CD4-positive, CD25-positive, alpha-beta regulatory T cell (primary cell): ENCODE results near the gene TRAF3IP1. TPM values are rescaled to one million over a fixed set of nuclear protein-coding genes. Genes with fewer than 3 reads are reported as not detected.
"Not testable (repeated sequence)": the region's sequence is repeated elsewhere in the genome, so short reads cannot be mapped to it uniquely, and the experiment has no call there.

Experiments used
- ATAC-seq, 2 donors: fragments of 150-1000 bp; cut with Tn5 transposase; one replicate each; pipeline ENCODE4 v1.10.0; 2021; ENCODE audit warnings: low read depth in 2 of 2, moderate number of reproducible peaks in 2 of 2, moderate library complexity in 1 of 2
- DNase-seq, 3 donors: peaks; one replicate each; pipeline versions ENCODE4 v3.0.0 to v3.0.0-alpha.2; 2012 to 2022; ENCODE audit warnings: mixed read lengths in 1 of 3
- H3K27ac ChIP-seq: one replicate; pipeline ENCODE4 v1.7.0; 2013; ENCODE audit warnings: mild to moderate bottlenecking, low read length; ENCODE audit not compliant: insufficient read depth, poor library complexity, severe bottlenecking
- H3K27me3 ChIP-seq: one replicate; pipeline ENCODE4 v1.7.0; 2013; ENCODE audit warnings: low read length; ENCODE audit not compliant: control insufficient read depth, insufficient read depth
- H3K36me3 ChIP-seq: one replicate; pipeline ENCODE4 v1.7.0; 2013; ENCODE audit warnings: mild to moderate bottlenecking, low read length, moderate library complexity; ENCODE audit not compliant: control insufficient read depth, insufficient read depth
- H3K4me1 ChIP-seq: 2 replicates; pipeline ENCODE4 v1.7.0; 2013; ENCODE audit warnings: mild to moderate bottlenecking, low read length; ENCODE audit not compliant: insufficient read depth, control insufficient read depth, poor library complexity, severe bottlenecking
- H3K4me3 ChIP-seq: one replicate; pipeline ENCODE4 v1.7.0; 2013; ENCODE audit warnings: low read depth, mild to moderate bottlenecking, low read length, moderate library complexity
- H3K9me3 ChIP-seq, 2 experiments: 1 replicate in 1 of 2; 2 replicates in 1 of 2; pipeline ENCODE4 v1.7.0; 2013; ENCODE audit warnings: low read length in 2 of 2, mild to moderate bottlenecking in 1 of 2, moderate library complexity in 1 of 2; ENCODE audit not compliant: control insufficient read depth in 2 of 2
- H3K27ac Mint-ChIP-seq, 3 donors: one replicate each; pipeline ENCODE4 v1.8.0; 2020 to 2022; ENCODE audit warnings: mild to moderate bottlenecking in 3 of 3, mixed read lengths in 3 of 3, moderate library complexity in 2 of 3
- H3K27me3 Mint-ChIP-seq: one replicate; pipeline ENCODE4 v1.8.0; 2022; ENCODE audit warnings: mild to moderate bottlenecking, mixed read lengths
- H3K36me3 Mint-ChIP-seq: one replicate; pipeline ENCODE4 v1.8.0; 2020; ENCODE audit warnings: mixed read lengths
- H3K4me1 Mint-ChIP-seq, 4 donors: one replicate each; pipeline ENCODE4 v1.8.0; 2020 to 2022; ENCODE audit warnings: mixed read lengths in 4 of 4, mild to moderate bottlenecking in 1 of 4
- H3K4me3 Mint-ChIP-seq, 4 donors: one replicate each; pipeline ENCODE4 v1.8.0; 2020 to 2022; ENCODE audit warnings: mild to moderate bottlenecking in 4 of 4, mixed read lengths in 4 of 4, moderate library complexity in 3 of 4
- H3K9me3 Mint-ChIP-seq, 7 donors: one replicate each; pipeline ENCODE4 v1.8.0; 2020 to 2022; ENCODE audit warnings: mixed read lengths in 7 of 7, mild to moderate bottlenecking in 3 of 7, moderate library complexity in 2 of 7
- polyA plus RNA-seq, 4 donors: library from polyadenylated mRNA; unstranded; fragments of 300-500 nt; fragmentation: Illumina TruSeq; gene quantifications; one replicate each; pipeline ENCODE4 v1.2.3, GENCODE V29; 2021
- total RNA-seq: library from RNA; stranded (reverse); gene quantifications from one replicate; pipeline ENCODE4 v1.2.3, GENCODE V29; 2022

The TRAF3IP1 gene
- total and polyA plus RNA-seq, 5 donors from 2014 or later = 3.1 to 9.9 (median 3.5) TPM

GRCh38 chr2:238306672-238306998, 13.7 kb upstream of the TRAF3IP1 start:
- H3K4me1 Mint-ChIP-seq = no peaks in the 10 kb centered on the region
- Histone ChIP-seq H3K36me3 (no peaks in the 10 kb centered on the region), H3K27ac (no peak overlapping the region), H3K4me1 (no peaks in the 10 kb centered on the region), H3K27me3 (peaks cover 3% of the 10 kb centered on the region), H3K4me3 (no peak overlapping the region), H3K9me3 (no peaks in the 10 kb centered on the region)
- no peak for ATAC-seq
- H3K36me3 Mint-ChIP-seq = no peaks in the 10 kb centered on the region
- H3K27ac Mint-ChIP-seq = no peak overlapping the region
- H3K27me3 Mint-ChIP-seq = peaks cover 22% of the 10 kb centered on the region
- H3K4me3 Mint-ChIP-seq = no peak overlapping the region
- DNase-seq = no peak
- no peaks in the 10 kb centered on the region for H3K9me3 Mint-ChIP-seq

GRCh38 chr2:238308177-238308576, 12.1 kb upstream of the TRAF3IP1 start:
- Mint-ChIP-seq H3K9me3 (no peaks in the 10 kb centered on the region), H3K4me1 (no peaks in the 10 kb centered on the region), H3K27ac (peak overlapping the region in 1 of 3 donors; percentile 83), H3K27me3 (peaks cover 12% of the 10 kb centered on the region), H3K36me3 (no peaks in the 10 kb centered on the region), H3K4me3 (no peak overlapping the region)
- Histone ChIP-seq H3K27me3 (no peaks in the 10 kb centered on the region), H3K9me3 (no peaks in the 10 kb centered on the region), H3K36me3 (no peaks in the 10 kb centered on the region), H3K27ac (no peak overlapping the region), H3K4me3 (no peak overlapping the region), H3K4me1 (no peaks in the 10 kb centered on the region)
- DNase-seq = no peak
- ATAC-seq = no peak

GRCh38 chr2:238310721-238311120, 9.6 kb upstream of the TRAF3IP1 start:
- not testable (repeated sequence) for H3K4me1 Mint-ChIP-seq, H3K4me3 Mint-ChIP-seq, H3K9me3 Mint-ChIP-seq, H3K9me3 ChIP-seq, H3K36me3 Mint-ChIP-seq, H3K27ac ChIP-seq, ATAC-seq, H3K27ac Mint-ChIP-seq, DNase-seq, H3K27me3 ChIP-seq, H3K4me1 ChIP-seq, H3K4me3 ChIP-seq, H3K36me3 ChIP-seq
- peaks cover 10% of the 10 kb centered on the region for H3K27me3 Mint-ChIP-seq

- ATAC-seq (no peak), DNase-seq (no peak)
- no peak overlapping the region for H3K27ac Mint-ChIP-seq
- H3K9me3 Mint-ChIP-seq = no peaks in the 10 kb centered on the region
- H3K4me3 Mint-ChIP-seq = no peak overlapping the region
- Histone ChIP-seq H3K4me3 (no peak overlapping the region), H3K36me3 (no peaks in the 10 kb centered on the region), H3K4me1 (no peaks in the 10 kb centered on the region), H3K27me3 (peaks cover 3% of the 10 kb centered on the region), H3K9me3 (no peaks in the 10 kb centered on the region), H3K27ac (no peak overlapping the region)
- H3K4me1 Mint-ChIP-seq = no peaks in the 10 kb centered on the region
- no peaks in the 10 kb centered on the region for H3K36me3 Mint-ChIP-seq
- H3K27me3 Mint-ChIP-seq = peaks cover 21% of the 10 kb centered on the region
Observed at GRCh38 chr2:238313289-238313990, 6.9 kb upstream of the TRAF3IP1 start.

- Histone ChIP-seq H3K9me3 (no peaks in the 10 kb centered on the region), H3K36me3 (no peaks in the 10 kb centered on the region), H3K27me3 (peaks cover 3% of the 10 kb centered on the region), H3K4me1 (no peaks in the 10 kb centered on the region), H3K4me3 (no peak overlapping the region), H3K27ac (no peak overlapping the region)
- ATAC-seq (no peak), DNase-seq (no peak)
- Mint-ChIP-seq H3K9me3 (no peaks in the 10 kb centered on the region), H3K36me3 (no peaks in the 10 kb centered on the region), H3K27ac (no peak overlapping the region), H3K27me3 (peaks cover 21% of the 10 kb centered on the region), H3K4me1 (no peaks in the 10 kb centered on the region), H3K4me3 (no peak overlapping the region)
Observed at GRCh38 chr2:238313991-238314350, 6.3 kb upstream of the TRAF3IP1 start.

GRCh38 chr2:238314576-238314975, 5.7 kb upstream of the TRAF3IP1 start:
- Histone ChIP-seq H3K9me3 (no peaks in the 10 kb centered on the region), H3K4me1 (peaks cover under 1% of the 10 kb centered on the region), H3K4me3 (no peak overlapping the region), H3K36me3 (no peaks in the 10 kb centered on the region), H3K27me3 (peaks cover 3% of the 10 kb centered on the region), H3K27ac (no peak overlapping the region)
- Mint-ChIP-seq H3K27me3 (peaks cover 21% of the 10 kb centered on the region), H3K4me3 (no peak overlapping the region), H3K27ac (peak overlapping the region in 1 of 3 donors; percentile 38), H3K36me3 (no peaks in the 10 kb centered on the region), H3K9me3 (no peaks in the 10 kb centered on the region), H3K4me1 (peaks cover 0 to 4% (median 0%) of the 10 kb centered on the region in 4 donors)
- DNase-seq = no peak
- no peak for ATAC-seq

- peaks cover 0 to 9% (median 0%) of the 10 kb centered on the region in 4 donors for H3K4me1 Mint-ChIP-seq
- peaks cover 21% of the 10 kb centered on the region for H3K27me3 Mint-ChIP-seq
- Histone ChIP-seq H3K36me3 (no peaks in the 10 kb centered on the region), H3K27me3 (peaks cover 3% of the 10 kb centered on the region), H3K4me3 (no peak overlapping the region), H3K4me1 (peaks cover 6% of the 10 kb centered on the region), H3K9me3 (no peaks in the 10 kb centered on the region), H3K27ac (no peak overlapping the region)
- H3K9me3 Mint-ChIP-seq = no peaks in the 10 kb centered on the region
- no peak for DNase-seq
- no peak overlapping the region for H3K4me3 Mint-ChIP-seq
- H3K27ac Mint-ChIP-seq = no peak overlapping the region
- H3K36me3 Mint-ChIP-seq = no peaks in the 10 kb centered on the region
- no peak for ATAC-seq
Observed at GRCh38 chr2:238315031-238315595, 5.2 kb upstream of the TRAF3IP1 start.

GRCh38 chr2:238320648-238321281, 447 bp downstream of the TRAF3IP1 start:
- peaks cover 5% of the 10 kb centered on the region for H3K36me3 Mint-ChIP-seq
- peaks cover 0 to 1% (median 0%) of the 10 kb centered on the region in 7 donors for H3K9me3 Mint-ChIP-seq
- no peak overlapping the region for H3K27ac Mint-ChIP-seq
- no peaks in the 10 kb centered on the region for H3K9me3 ChIP-seq
- peaks cover 15% of the 10 kb centered on the region for H3K4me1 ChIP-seq
- H3K27ac ChIP-seq = no peak overlapping the region
- H3K27me3 ChIP-seq = peaks cover 3% of the 10 kb centered on the region
- DNase-seq = no peak
- peak overlapping the region; percentile 83 to 94 (median 90) for H3K4me3 Mint-ChIP-seq
- ATAC-seq = peak; percentile 6 to 41
- no peaks in the 10 kb centered on the region for H3K36me3 ChIP-seq
- H3K4me1 Mint-ChIP-seq = peaks cover 0 to 24% (median 10%) of the 10 kb centered on the region in 4 donors
- peak overlapping the region; percentile 35 for H3K4me3 ChIP-seq
- H3K27me3 Mint-ChIP-seq = peaks cover 10% of the 10 kb centered on the region
